GM20431 (cell line): Measurements from ENCODE around the gene DNHD1.

Experiments used
- in situ Hi-C: fragments of 300-500 bp; cut with MseI, MboI; formaldehyde crosslinking; loops from one replicate; pipeline ENCODE4 v1.15.0; 2020; ENCODE audit warnings: low sequenced_read_pairs; ENCODE audit not compliant: unreplicated experiment

The DNHD1 gene

GRCh38 chr11:6579681-6580080 lies 82.6 kb downstream of the DNHD1 start:
- in situ Hi-C loops: no loop called here

GRCh38 chr11:6583584-6583983 lies 86.5 kb downstream of the DNHD1 start:
- in situ Hi-C loops: no loop called here

- in situ Hi-C loops: no loop called here
Observed at GRCh38 chr11:6584528-6584927, 87.4 kb downstream of the DNHD1 start.

- in situ Hi-C loops: no loop called here
Observed at GRCh38 chr11:6586434-6587359, 89.6 kb downstream of the DNHD1 start.

- in situ Hi-C loops: no loop called here
Observed at GRCh38 chr11:6587360-6587953, 90.4 kb downstream of the DNHD1 start.

GRCh38 chr11:6588018-6588417 lies 90.9 kb downstream of the DNHD1 start:
- in situ Hi-C loops: no loop called here

- in situ Hi-C loops: no loop called here
Observed at GRCh38 chr11:6594142-6594768, 97.2 kb downstream of the DNHD1 start.

GRCh38 chr11:6596239-6596877 lies 99.3 kb downstream of the DNHD1 start:
- in situ Hi-C loops: no loop called here

- in situ Hi-C loops: no loop called here
Observed at GRCh38 chr11:6598555-6598954, 101.5 kb downstream of the DNHD1 start.

GRCh38 chr11:6599449-6599848 lies 102.4 kb downstream of the DNHD1 start:
- in situ Hi-C loops: no loop called here

- in situ Hi-C loops: no loop called here
Observed at GRCh38 chr11:6599881-6600390, 102.9 kb downstream of the DNHD1 start.

- in situ Hi-C loops: no loop called here
Observed at GRCh38 chr11:6601041-6601461, 104.0 kb downstream of the DNHD1 start.

- in situ Hi-C loops: no loop called here
Observed at GRCh38 chr11:6602096-6602940, 105.2 kb downstream of the DNHD1 start.

- in situ Hi-C loops: no loop called here
Observed at GRCh38 chr11:6603287-6604080, 106.4 kb downstream of the DNHD1 start, which contains the start of the genes ILK and RRP8. Gene ILK (plus strand): TSS chr11:6603774. CDS start chr11:6604272, 498 bp downstream. Gene RRP8 (minus strand): TSS chr11:6603616. CDS start chr11:6603502, 114 bp downstream.

GRCh38 chr11:6604081-6604626 lies 107.1 kb downstream of the DNHD1 start:
- in situ Hi-C loops: no loop called here

- in situ Hi-C loops: no loop called here
Observed at GRCh38 chr11:6604790-6605189, 107.7 kb downstream of the DNHD1 start.

GRCh38 chr11:6606471-6607189 lies 109.5 kb downstream of the DNHD1 start:
- in situ Hi-C loops: no loop called here
